Measurements from ENCODE around the gene DSCAM.

Gene DSCAM

GRCh38 chr21:40155563-40155962 is 691.4 kb downstream of the DSCAM start:
- in situ Hi-C loops (cut with HindIII; ENCODE audit: low sequenced_read_pairs), result no loop called here

DNA sequence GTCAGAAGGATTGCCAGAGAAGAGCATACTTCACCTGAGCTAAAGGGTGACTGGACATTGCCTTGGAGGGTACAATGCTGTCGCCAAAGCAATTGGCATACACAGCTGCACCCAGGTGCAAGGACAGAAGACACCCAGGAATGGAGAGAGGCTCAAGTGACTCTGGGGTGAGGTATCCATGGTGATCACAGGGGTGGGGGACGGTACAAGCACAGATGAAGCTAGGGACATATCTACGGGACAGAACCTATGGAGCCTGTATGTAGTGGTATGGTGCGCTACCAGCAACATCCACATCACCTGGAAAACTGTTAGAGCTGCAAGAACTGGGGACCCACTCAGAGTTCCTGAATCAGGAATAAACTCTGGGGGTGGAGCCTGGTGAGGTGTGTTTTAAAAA is 693.6 kb downstream of the DSCAM start:
- in situ Hi-C loops (cut with HindIII; ENCODE audit: low sequenced_read_pairs), result no loop called here

DNA sequence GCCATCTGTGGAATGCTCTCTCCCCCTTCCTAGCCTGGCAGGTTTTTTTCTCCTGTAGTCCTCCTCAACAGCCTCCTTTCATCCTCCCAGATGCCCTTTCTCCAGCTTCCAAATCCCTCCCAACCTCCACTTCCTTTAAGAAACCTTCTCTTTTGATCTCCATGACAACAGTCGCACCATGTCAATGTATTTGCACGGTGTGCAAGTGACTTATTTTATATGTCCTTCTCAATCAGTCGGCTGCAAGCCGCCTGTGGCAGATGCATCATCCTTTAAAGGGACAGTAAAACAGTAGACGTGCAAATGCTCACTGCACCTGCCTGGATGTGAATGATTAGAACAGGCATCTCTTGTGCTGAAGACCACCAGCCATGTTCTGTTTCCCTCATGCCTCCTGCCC is 694.5 kb downstream of the DSCAM start:
- in situ Hi-C loops (cut with HindIII; ENCODE audit: low sequenced_read_pairs), result no loop called here

DNA sequence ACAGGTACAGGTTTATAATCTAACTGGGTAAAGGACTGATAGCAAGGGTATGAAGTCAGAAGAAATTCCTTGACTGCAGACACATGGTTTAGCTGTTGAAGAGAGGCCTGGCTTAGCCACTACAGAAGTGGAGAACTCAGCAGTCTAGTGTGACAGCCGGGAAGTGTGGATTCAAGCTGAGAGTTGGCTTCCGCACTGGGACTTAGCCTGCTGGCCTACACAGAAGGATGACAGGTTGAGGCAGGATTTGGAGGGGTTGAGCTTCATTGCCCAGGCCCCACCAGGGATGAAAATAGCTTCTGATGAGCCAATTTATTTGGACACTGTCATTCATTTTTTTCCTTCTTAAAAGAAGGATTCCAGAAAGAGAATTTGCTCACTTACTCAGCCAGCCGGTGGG is 695.3 kb downstream of the DSCAM start:
- in situ Hi-C loops (cut with HindIII; ENCODE audit: low sequenced_read_pairs), result no loop called here

DNA sequence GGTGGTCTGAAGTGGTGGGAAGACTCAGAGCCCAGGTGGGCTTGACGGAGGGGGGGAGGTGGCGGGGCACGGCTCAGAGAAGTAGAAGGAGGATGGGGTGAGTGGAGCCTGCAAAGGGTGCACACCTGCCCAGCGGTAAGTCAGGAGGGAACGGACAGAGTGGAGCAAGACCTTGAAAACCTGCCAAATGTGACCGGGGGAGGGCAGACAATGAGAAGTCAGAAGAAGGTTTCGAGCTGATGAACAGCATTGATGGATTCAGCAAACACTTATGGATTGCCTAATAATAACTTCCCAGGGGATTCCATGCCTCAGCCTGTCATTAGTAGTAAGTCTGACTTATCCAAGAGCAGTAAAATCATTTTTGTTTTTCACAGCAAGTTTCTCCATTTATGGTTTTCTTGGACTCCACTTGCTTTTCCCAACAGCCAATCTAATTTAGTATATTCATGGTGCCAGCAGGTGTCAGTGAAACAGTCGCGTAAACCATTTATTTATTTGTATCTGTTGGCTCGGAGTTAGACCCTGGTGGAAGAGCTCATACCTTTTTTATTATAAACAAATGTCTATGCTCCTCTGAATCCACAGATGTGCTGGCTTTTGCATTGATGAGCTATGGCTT is 700.6 kb downstream of the DSCAM start:
- in situ Hi-C loops (cut with HindIII; ENCODE audit: low sequenced_read_pairs), result no loop called here

DNA sequence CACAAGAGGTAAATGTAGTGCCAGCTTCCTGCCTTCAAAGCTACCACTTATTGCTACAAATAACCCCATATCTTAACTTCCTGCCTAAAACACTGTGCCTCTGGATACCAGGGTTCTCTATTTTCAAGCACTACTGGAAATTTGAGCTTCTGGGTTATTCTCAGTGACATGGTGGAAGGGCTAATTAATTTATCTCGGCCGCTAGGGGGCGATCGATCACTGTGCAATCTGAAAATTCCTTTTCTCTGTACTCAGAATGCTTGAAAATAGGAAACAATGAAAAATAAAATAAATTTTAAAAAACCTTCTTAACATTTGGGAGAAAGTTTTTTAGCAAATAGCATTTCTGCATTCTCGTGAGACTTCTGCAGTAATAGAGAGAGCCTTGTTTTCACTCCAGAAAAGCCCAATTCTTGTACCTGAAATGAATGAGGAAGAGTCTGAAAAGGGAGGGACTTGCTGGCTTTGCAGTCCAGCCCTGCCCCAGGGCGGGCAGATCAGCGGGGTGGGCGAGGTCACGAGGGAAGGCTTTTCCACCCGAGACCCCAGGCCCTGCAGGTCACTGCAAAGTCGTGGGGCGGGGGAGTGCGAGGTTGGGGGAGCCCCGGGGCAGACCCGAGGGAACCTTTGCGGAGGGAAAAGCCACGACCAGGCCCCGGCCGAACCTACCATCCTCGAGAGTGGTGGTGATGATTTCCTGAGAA is 703.0 kb downstream of the DSCAM start:
- in situ Hi-C loops (cut with HindIII; ENCODE audit: low sequenced_read_pairs), result no loop called here

DNA sequence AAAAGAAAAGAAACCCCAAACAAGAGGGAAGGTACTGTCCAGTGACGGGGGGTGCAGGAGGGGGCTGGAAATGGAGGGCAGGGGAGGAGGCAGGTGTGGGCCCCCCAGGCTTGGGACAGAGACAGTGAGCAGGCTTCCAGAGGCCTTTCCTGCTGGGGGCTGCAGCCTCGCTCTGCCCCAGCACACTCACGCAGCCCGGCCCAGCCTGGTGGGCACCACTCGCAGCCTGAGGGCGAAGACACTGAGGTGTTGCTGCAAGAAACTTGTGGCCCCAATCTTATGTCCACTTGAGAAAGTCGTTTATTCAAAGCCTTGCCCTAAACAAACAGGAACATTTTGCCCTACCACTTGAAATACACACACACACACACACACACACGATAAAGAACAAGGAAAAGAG is 705.3 kb downstream of the DSCAM start:
- in situ Hi-C loops (cut with HindIII; ENCODE audit: low sequenced_read_pairs), result no loop called here

DNA sequence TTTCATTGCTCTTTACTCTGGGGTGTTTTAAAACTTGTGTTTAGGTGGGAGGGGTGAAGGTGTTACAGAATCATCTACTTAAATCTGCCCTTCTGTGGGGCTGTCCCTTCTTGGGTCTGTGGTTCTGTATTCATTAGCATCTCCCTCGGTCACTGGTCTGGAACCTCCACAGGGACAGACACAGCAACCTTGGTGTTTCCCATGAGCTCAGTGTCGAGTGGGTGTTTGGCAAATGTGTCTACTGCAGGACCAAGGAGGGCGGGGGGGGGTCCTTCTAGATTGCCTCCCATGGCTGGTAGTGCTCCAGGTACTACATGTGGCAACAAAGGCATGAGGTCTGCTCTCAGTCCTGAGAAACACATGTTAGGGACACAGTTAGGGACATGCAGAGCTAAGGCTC is 706.3 kb downstream of the DSCAM start:
- in situ Hi-C loops (cut with HindIII; ENCODE audit: low sequenced_read_pairs), result no loop called here

- in situ Hi-C loops (cut with HindIII; ENCODE audit: low sequenced_read_pairs), result no loop called here
Measured at GRCh38 chr21:40139636-40140035, 707.3 kb downstream of the DSCAM start.

DNA sequence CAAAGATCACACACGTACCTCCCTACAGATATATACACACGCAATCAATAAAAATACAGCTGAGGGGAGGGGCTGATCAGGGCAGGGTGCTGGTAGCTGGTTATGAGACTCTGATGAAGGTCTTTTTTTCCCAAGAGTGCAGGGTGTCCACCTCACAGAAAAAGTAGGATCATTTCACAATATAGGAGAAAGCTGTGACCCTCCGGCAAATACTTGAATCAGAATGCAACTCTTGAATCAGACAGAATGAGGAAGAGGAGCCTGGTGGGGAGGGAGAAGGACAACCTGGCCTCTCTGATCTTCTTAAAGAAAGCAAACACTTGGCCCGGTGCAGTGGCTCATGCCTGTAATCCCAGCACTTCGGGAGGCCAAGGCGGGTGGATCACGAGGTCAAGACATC is 710.4 kb downstream of the DSCAM start:
- in situ Hi-C loops (cut with HindIII; ENCODE audit: low sequenced_read_pairs), result no loop called here

GRCh38 chr21:40134731-40135492 is 712.0 kb downstream of the DSCAM start:
- in situ Hi-C loops (cut with HindIII; ENCODE audit: low sequenced_read_pairs), result no loop called here

- in situ Hi-C loops (cut with HindIII; ENCODE audit: low sequenced_read_pairs), result no loop called here
Measured at GRCh38 chr21:40130476-40130875, 716.5 kb downstream of the DSCAM start.

DNA sequence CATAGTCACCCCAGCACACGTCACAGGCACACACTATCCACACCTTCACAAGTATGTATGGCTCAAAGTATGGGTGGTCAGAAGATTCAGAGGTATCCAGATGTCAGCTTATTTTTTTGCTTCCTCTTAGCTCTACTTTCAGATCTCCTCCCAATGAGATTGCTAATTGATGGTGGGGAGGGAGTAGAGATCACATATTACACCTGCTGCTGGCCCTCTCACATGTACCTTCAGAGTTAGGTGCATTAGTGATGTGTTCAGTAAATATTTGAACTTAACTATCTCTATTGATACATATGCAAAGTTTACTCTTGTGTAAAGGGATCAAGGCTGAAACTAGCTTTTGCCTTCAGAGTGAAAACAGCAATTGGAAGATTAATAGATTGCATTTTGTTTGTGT is 717.1 kb downstream of the DSCAM start:
- in situ Hi-C loops (cut with HindIII; ENCODE audit: low sequenced_read_pairs), result no loop called here

DNA sequence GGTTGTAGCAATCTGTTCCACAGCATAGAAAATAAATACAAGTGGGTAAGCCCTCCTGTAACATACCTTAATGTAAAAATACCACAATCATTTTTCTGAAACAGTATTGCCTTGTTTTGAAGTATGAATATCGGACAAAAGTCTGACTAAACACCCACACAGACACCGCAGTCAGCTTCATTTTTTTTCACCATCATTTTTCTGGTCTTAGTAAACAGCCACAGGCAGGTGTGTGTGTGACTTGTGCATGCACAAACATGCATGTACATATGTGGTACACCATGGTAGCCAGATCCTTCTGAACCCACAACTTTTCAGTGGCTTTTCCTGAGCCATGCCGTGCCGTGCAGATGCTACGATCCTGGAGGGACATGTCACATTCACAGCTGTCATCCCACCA is 718.1 kb downstream of the DSCAM start:
- in situ Hi-C loops (cut with HindIII; ENCODE audit: low sequenced_read_pairs), result no loop called here

DNA sequence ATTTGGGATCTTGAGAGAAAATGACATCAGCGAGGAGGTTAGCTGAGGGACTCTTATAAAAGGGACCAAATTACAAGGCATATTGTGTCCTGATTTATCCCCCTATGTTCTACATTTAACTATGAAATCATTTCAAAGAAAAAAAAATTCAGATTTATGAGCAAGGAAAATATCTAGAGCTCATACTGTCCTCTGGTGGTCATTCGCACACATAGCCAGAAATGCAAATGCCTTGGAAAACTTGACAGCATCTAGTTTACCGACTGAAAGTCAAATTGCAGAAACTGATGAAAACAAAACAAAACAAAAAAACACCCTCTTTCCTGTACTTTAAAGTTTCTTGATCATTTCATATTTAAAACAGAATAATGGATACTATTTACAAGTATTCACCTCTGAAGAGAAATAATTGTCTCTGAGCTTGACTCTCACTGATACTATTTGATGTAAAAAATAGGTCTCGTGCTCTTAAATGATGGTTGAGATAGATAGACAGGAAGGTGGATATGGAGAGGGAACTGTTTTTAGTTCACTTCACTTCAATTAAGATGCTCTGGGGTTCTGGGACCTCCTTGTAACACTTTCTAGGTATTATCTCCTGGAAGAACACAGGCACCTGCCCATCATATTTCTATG is 725.9 kb downstream of the DSCAM start:
- in situ Hi-C loops (cut with HindIII; ENCODE audit: low sequenced_read_pairs), result no loop called here

GRCh38 chr21:40118527-40118926 is 728.4 kb downstream of the DSCAM start:
- in situ Hi-C loops (cut with HindIII; ENCODE audit: low sequenced_read_pairs), result no loop called here

DNA sequence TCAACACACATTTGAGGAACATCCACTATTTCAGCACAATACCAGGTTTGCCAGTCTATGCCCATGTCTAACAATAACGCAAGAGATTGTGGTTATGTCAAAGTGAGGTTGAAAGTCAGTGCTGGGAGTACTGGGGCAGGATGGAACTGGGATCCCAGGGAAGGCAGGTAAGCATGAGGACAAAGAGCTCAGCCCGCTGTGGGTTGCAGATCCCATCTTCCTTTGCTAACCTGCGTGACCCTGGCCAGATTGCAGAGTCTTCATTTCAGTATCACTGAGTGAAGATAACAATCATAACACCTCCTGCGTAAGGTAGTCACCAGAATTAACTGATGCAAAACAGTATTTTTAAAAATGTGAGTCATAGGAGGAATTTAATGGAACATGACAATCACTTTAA is 729.7 kb downstream of the DSCAM start:
- in situ Hi-C loops (cut with HindIII; ENCODE audit: low sequenced_read_pairs), result no loop called here

DNA sequence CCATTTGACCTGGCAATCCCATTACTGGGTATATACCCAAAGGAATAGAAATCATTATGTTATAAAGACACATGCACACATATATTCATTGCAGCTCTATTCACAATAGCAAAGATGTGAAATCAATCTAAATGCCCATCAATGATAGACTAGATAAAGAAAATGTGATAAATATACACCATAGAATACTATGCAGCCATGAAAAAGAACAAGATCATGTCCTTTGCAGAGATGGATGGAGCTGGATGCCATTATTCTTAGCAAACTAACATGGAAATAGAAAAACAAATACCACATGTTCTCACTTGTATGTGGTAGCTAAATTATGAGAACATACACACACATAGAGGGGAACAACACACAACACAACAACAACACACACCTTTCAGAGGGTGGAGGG is 731.2 kb downstream of the DSCAM start:
- in situ Hi-C loops (cut with HindIII; ENCODE audit: low sequenced_read_pairs), result no loop called here

- in situ Hi-C loops (cut with HindIII; ENCODE audit: low sequenced_read_pairs), result no loop called here
Measured at GRCh38 chr21:40102682-40103081, 744.3 kb downstream of the DSCAM start.

GRCh38 chr21:40099809-40100208 is 747.1 kb downstream of the DSCAM start:
- in situ Hi-C loops (cut with HindIII; ENCODE audit: low sequenced_read_pairs), result no loop called here

DNA sequence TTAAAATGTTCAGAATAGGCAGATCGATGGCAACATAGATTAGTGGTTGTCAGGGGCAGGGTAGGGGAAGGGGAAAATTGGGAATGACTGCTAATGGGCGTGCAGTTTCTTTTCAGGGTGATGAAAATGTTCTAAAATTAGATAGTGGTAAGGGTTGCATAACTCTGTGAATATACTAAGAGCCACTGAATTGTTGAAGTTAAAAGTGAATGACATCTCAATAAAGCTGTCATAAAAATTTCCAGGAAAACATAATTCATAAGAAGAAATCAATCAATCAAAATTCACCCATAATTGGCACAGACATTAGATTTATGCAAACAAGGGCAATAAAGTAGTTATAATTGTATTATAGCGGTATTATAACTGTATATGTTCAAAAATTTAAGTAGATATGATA is 751.5 kb downstream of the DSCAM start:
- in situ Hi-C loops (cut with HindIII; ENCODE audit: low sequenced_read_pairs), result no loop called here

DNA sequence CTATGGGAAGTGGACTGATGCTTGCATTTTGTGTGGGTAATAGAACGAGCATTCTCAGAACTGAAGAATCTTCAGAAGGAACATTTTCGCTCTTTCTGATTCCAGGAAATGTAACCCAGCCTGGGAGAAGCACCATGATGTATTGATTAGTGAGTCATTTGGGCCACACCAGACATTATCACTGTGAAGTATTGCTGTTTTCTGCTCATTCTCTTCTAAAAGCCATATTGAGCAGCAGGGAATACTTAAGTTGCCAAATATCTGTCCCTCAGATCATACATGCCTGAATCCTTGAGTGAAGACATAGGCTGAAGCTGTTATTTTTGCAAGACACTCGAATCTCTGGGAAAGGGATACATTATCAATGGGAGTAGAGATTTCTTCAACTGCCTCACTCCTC is 766.6 kb downstream of the DSCAM start:
- in situ Hi-C loops (cut with HindIII; ENCODE audit: low sequenced_read_pairs), result no loop called here
